SU-DHL-6 (cell line): ENCODE results near the gene PUM1.

Experiments used
- H2AFZ ChIP-seq: fragments of 200-600 bp; sonication (generic); 2 replicates; pipeline ENCODE4 v1.6.1; 2014; ENCODE audit warnings: low read depth, mild to moderate bottlenecking, moderate library complexity, mixed read lengths, antibody characterized with exemption, low read length; ENCODE audit not compliant: severe bottlenecking
- H3F3A ChIP-seq: fragments of 200-600 bp; shearing (Covaris generic); 2 replicates; pipeline ENCODE4 v1.6.0; 2016; ENCODE audit warnings: antibody characterized with exemption, mild to moderate bottlenecking; ENCODE audit not compliant: insufficient read depth
- H3K27ac ChIP-seq: fragments of 200-600 bp; sonication (generic); 2 replicates; pipeline ENCODE4 v1.5.1; 2016; ENCODE audit warnings: low read depth, mild to moderate bottlenecking, low read length, moderate library complexity, mixed read lengths
- H3K27me3 ChIP-seq: fragments of 200-600 bp; sonication (generic), shearing (Covaris generic); 2 replicates; pipeline ENCODE4 v1.6.0; 2014; ENCODE audit warnings: mild to moderate bottlenecking, low read length
- H3K36me3 ChIP-seq: fragments of 200-600 bp; sonication (generic); 2 replicates; pipeline ENCODE4 v1.6.1; 2014; ENCODE audit warnings: mild to moderate bottlenecking, low read length, mixed read lengths
- H3K4me2 ChIP-seq: fragments of 300-600, 200-600 bp; shearing (Covaris generic), sonication (generic); 2 replicates; pipeline ENCODE4 v1.6.0; 2014; ENCODE audit warnings: low read length, low read depth, mild to moderate bottlenecking; ENCODE audit not compliant: poor library complexity, severe bottlenecking
- H3K4me3 ChIP-seq: fragments of 200-600 bp; sonication (generic); 2 replicates; pipeline ENCODE4 v1.5.1; 2014; ENCODE audit warnings: antibody characterized with exemption, low read length, mild to moderate bottlenecking, mixed read lengths; ENCODE audit not compliant: insufficient read depth, poor library complexity, severe bottlenecking
- H3K79me2 ChIP-seq: fragments of 200-600 bp; sonication (generic); 2 replicates; pipeline ENCODE4 v1.6.1; 2014; ENCODE audit warnings: mild to moderate bottlenecking, low read length, moderate library complexity; ENCODE audit not compliant: insufficient read depth
- H3K9ac ChIP-seq: fragments of 200-600 bp; sonication (generic); 2 replicates; pipeline ENCODE4 v1.7.0; 2014; ENCODE audit warnings: mild to moderate bottlenecking, low read length
- H3K9me2 ChIP-seq: fragments of 200-600 bp; sonication (generic); replicated peaks from 2 replicates; pipeline ENCODE4 v1.6.1; 2014; ENCODE audit warnings: low read length; ENCODE audit not compliant: insufficient read depth
- H3K9me3 ChIP-seq: fragments of 200-600 bp; sonication (generic); 2 replicates; pipeline ENCODE4 v1.6.1; 2014; ENCODE audit warnings: low read length, mixed read lengths; ENCODE audit not compliant: insufficient read depth
- H4K20me1 ChIP-seq: fragments of 200-600 bp; sonication (generic); 2 replicates; pipeline ENCODE4 v1.6.1; 2014; ENCODE audit warnings: low read depth, mild to moderate bottlenecking, antibody characterized with exemption, low read length, moderate library complexity, mixed read lengths
- EZH2phosphoT487 ChIP-seq: fragments of 200-600 bp; sonication (generic), shearing (Covaris generic); conservative IDR thresholded peaks from 2 replicates; pipeline ENCODE4 v1.6.1; 2018; ENCODE audit warnings: mild to moderate bottlenecking, antibody characterized with exemption, low read length, moderate library complexity, mixed read lengths
- TF ChIP-seq, protein P1 (sequence below): fragments of 200-600 bp; sonication (generic); IDR thresholded peaks from one replicate; pipeline ENCODE4 v1.5.1; 2017; ENCODE audit warnings: antibody characterized with exemption, mild to moderate bottlenecking, low read length, moderate library complexity; ENCODE audit not compliant: insufficient read depth, poor library complexity, severe bottlenecking

The PUM1 gene

DNA sequence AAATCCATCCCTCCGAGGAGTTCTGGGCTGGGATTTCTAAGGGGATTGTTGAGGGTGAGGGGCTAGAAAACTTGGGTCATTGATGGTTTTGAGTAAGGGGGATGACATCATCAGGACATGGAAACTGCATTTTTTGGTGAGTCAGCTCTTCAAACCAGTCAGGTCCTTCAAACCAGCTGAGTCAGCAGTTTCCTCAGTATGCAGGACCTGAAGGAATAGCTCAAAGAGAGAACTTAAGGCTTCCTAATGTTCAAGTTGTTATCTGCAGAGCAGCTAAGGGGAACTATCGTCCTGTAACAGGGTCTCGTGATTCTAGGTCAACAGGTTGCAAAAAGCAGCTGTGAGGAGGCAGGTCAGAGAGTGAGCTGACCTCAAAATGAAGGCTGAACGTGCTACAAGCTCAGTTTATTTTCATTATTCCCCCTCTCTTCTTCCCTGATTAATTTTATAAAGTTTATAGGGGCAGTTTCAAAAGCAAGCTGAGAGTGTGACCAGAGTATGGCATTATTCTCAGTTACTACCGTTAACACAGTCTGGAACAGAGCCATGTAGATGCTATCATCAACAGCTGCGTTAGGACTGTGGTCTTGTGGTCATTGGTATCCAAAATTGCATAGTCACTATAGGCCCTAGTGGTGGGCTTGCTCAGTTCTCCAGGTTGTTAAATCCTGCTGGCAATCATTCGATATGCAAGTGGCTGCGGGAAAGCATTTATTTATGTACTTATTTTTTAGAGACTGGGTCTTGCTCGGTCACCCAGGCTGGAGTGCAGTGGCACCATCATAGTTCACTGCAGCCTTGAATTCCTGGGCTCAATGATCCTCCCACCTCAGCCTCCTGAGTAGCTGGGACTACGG, 146.3 kb downstream of the PUM1 start:
- no peak overlapping the region for H3K4me2 ChIP-seq
- no peak overlapping the region for H2AFZ ChIP-seq

GRCh38 chr1:30916296-30916695, 149.2 kb downstream of the PUM1 start:
- Histone ChIP-seq H3K9ac (no peak overlapping the region), H3K4me3 (no peak overlapping the region), H3F3A (no peaks in the 10 kb centered on the region), H3K9me3 (no peaks in the 10 kb centered on the region), H3K27ac (no peak overlapping the region), H2AFZ (no peak overlapping the region), H3K27me3 (no peaks in the 10 kb centered on the region), H3K79me2 (no peaks in the 10 kb centered on the region), H3K9me2 (no peaks in the 10 kb centered on the region), H3K36me3 (no peaks in the 10 kb centered on the region), H4K20me1 (no peaks in the 10 kb centered on the region), H3K4me2 (no peak overlapping the region)
- no peak for TF ChIP-seq EZH2phosphoT487
- TF ChIP-seq, protein P1, sequence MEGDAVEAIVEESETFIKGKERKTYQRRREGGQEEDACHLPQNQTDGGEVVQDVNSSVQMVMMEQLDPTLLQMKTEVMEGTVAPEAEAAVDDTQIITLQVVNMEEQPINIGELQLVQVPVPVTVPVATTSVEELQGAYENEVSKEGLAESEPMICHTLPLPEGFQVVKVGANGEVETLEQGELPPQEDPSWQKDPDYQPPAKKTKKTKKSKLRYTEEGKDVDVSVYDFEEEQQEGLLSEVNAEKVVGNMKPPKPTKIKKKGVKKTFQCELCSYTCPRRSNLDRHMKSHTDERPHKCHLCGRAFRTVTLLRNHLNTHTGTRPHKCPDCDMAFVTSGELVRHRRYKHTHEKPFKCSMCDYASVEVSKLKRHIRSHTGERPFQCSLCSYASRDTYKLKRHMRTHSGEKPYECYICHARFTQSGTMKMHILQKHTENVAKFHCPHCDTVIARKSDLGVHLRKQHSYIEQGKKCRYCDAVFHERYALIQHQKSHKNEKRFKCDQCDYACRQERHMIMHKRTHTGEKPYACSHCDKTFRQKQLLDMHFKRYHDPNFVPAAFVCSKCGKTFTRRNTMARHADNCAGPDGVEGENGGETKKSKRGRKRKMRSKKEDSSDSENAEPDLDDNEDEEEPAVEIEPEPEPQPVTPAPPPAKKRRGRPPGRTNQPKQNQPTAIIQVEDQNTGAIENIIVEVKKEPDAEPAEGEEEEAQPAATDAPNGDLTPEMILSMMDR = no peak

More for the DNA sequence above, 146.3 kb downstream of the PUM1 start:
- Histone ChIP-seq H3K9ac (no peak overlapping the region), H3K9me3 (no peaks in the 10 kb centered on the region), H4K20me1 (no peaks in the 10 kb centered on the region), H3F3A (no peaks in the 10 kb centered on the region), H3K9me2 (no peaks in the 10 kb centered on the region), H3K27me3 (no peaks in the 10 kb centered on the region), H3K36me3 (no peaks in the 10 kb centered on the region), H3K79me2 (no peaks in the 10 kb centered on the region), H3K27ac (no peak overlapping the region), H3K4me3 (no peak overlapping the region)
- TF ChIP-seq EZH2phosphoT487 = no peak
- TF ChIP-seq, protein P1 = no peak

- H3K4me3 ChIP-seq = no peak overlapping the region
- H3K27me3 ChIP-seq = no peaks in the 10 kb centered on the region
- TF ChIP-seq, protein P1 = no peak
- no peak for TF ChIP-seq EZH2phosphoT487
- H3K36me3 ChIP-seq = no peaks in the 10 kb centered on the region
- no peak overlapping the region for H2AFZ ChIP-seq
- no peak overlapping the region for H3K9ac ChIP-seq
- H3K4me2 ChIP-seq = no peak overlapping the region
- H3F3A ChIP-seq = no peaks in the 10 kb centered on the region
- no peaks in the 10 kb centered on the region for H4K20me1 ChIP-seq
- H3K9me3 ChIP-seq = no peaks in the 10 kb centered on the region
- no peaks in the 10 kb centered on the region for H3K9me2 ChIP-seq
- no peak overlapping the region for H3K27ac ChIP-seq
- no peaks in the 10 kb centered on the region for H3K79me2 ChIP-seq
Observed at GRCh38 chr1:30915491-30916230, 149.9 kb downstream of the PUM1 start.
